ENCODE measurements around the gene MAX.
"Not testable (repeated sequence)": the region's sequence is repeated elsewhere in the genome, so short reads cannot be mapped to it uniquely, and the experiment has no call there.

The MAX gene

GRCh38 chr14:65100922-65101541 is 1.3 kb downstream of the MAX start:
- H3K9ac ChIP-seq (ENCODE audit: low read length), result no peak overlapping the region

GRCh38 chr14:65098586-65098985 is 3.7 kb downstream of the MAX start:
- peak overlapping the region; percentile 48 for H3K27ac ChIP-seq (ENCODE audit: low read depth, low read length)
- peaks cover 51% of the 10 kb centered on the region for H3K4me1 ChIP-seq (ENCODE audit: control insufficient read depth, insufficient read depth, low read length)
- peak overlapping the region; percentile 29 for H3K4me3 ChIP-seq (ENCODE audit: low read length)

More at GRCh38 chr14:65100922-65101541, 1.3 kb downstream of the MAX start:
- peaks cover 3% of the 10 kb centered on the region for H3K36me3 ChIP-seq (ENCODE audit: control insufficient read depth, insufficient read depth, low read length)
- H3K4me1 ChIP-seq (ENCODE audit: control insufficient read depth, insufficient read depth, low read length), result peaks cover 32% of the 10 kb centered on the region
- H3K27me3 ChIP-seq (ENCODE audit: control insufficient read depth, insufficient read depth, low read length), result no peaks in the 10 kb centered on the region
- no peak overlapping the region for H3K27ac ChIP-seq (ENCODE audit: low read depth, low read length)
- H3K4me3 ChIP-seq (ENCODE audit: low read length), result peak overlapping the region; percentile 47

GRCh38 chr14:65096323-65097089 is 5.8 kb downstream of the MAX start:
- peaks cover 51% of the 10 kb centered on the region for H3K4me1 ChIP-seq (ENCODE audit: control insufficient read depth, insufficient read depth, low read length)

More at GRCh38 chr14:65098586-65098985, 3.7 kb downstream of the MAX start:
- peaks cover 6% of the 10 kb centered on the region for H3K36me3 ChIP-seq (ENCODE audit: control insufficient read depth, insufficient read depth, low read length)
- H3K27me3 ChIP-seq (ENCODE audit: control insufficient read depth, insufficient read depth, low read length), result no peaks in the 10 kb centered on the region
- H3K9ac ChIP-seq (ENCODE audit: low read length), result no peak overlapping the region

GRCh38 chr14:65095633-65096205 is 6.6 kb downstream of the MAX start:
- no peaks in the 10 kb centered on the region for H3K27me3 ChIP-seq (ENCODE audit: control insufficient read depth, insufficient read depth, low read length)
- H3K27ac ChIP-seq (ENCODE audit: low read depth, low read length), result peak overlapping the region; percentile 85
- no peak overlapping the region for H3K9ac ChIP-seq (ENCODE audit: low read length)
- peaks cover 46% of the 10 kb centered on the region for H3K4me1 ChIP-seq (ENCODE audit: control insufficient read depth, insufficient read depth, low read length)
- no peak overlapping the region for H3K4me3 ChIP-seq (ENCODE audit: low read length)
- peaks cover 18% of the 10 kb centered on the region for H3K36me3 ChIP-seq (ENCODE audit: control insufficient read depth, insufficient read depth, low read length)

More at GRCh38 chr14:65096323-65097089, 5.8 kb downstream of the MAX start:
- Histone ChIP-seq H3K27me3 (ENCODE audit: control insufficient read depth, insufficient read depth, low read length) (no peaks in the 10 kb centered on the region), H3K36me3 (ENCODE audit: control insufficient read depth, insufficient read depth, low read length) (peaks cover 16% of the 10 kb centered on the region), H3K4me3 (ENCODE audit: low read length) (no peak overlapping the region), H3K9ac (ENCODE audit: low read length) (no peak overlapping the region), H3K27ac (ENCODE audit: low read depth, low read length) (peak overlapping the region; percentile 85)

GRCh38 chr14:65092349-65092748 is 10.0 kb downstream of the MAX start:
- peaks cover 26% of the 10 kb centered on the region for H3K36me3 ChIP-seq (ENCODE audit: control insufficient read depth, insufficient read depth, low read length)
- H3K4me3 ChIP-seq (ENCODE audit: low read length), result no peak overlapping the region
- no peaks in the 10 kb centered on the region for H3K27me3 ChIP-seq (ENCODE audit: control insufficient read depth, insufficient read depth, low read length)
- peaks cover 32% of the 10 kb centered on the region for H3K4me1 ChIP-seq (ENCODE audit: control insufficient read depth, insufficient read depth, low read length)
- no peak overlapping the region for H3K27ac ChIP-seq (ENCODE audit: low read depth, low read length)
- H3K9ac ChIP-seq (ENCODE audit: low read length), result no peak overlapping the region

- not testable (repeated sequence) for H3K27me3 ChIP-seq (ENCODE audit: control insufficient read depth, insufficient read depth, low read length); H3K9ac ChIP-seq (ENCODE audit: low read length); H3K4me1 ChIP-seq (ENCODE audit: control insufficient read depth, insufficient read depth, low read length); H3K27ac ChIP-seq (ENCODE audit: low read depth, low read length); H3K4me3 ChIP-seq (ENCODE audit: low read length)
- peaks cover 30% of the 10 kb centered on the region for H3K36me3 ChIP-seq (ENCODE audit: control insufficient read depth, insufficient read depth, low read length)
Observed at GRCh38 chr14:65087835-65088234, 14.5 kb downstream of the MAX start.

- not testable (repeated sequence) for H3K27me3 ChIP-seq (ENCODE audit: control insufficient read depth, insufficient read depth, low read length); H3K4me3 ChIP-seq (ENCODE audit: low read length); H3K4me1 ChIP-seq (ENCODE audit: control insufficient read depth, insufficient read depth, low read length); H3K9ac ChIP-seq (ENCODE audit: low read length); H3K27ac ChIP-seq (ENCODE audit: low read depth, low read length)
- peaks cover 28% of the 10 kb centered on the region for H3K36me3 ChIP-seq (ENCODE audit: control insufficient read depth, insufficient read depth, low read length)
Observed at GRCh38 chr14:65086686-65087085, 15.6 kb downstream of the MAX start.

- Histone ChIP-seq H3K4me1 (ENCODE audit: control insufficient read depth, insufficient read depth, low read length) (peaks cover 20% of the 10 kb centered on the region), H3K27ac (ENCODE audit: low read depth, low read length) (no peak overlapping the region), H3K4me3 (ENCODE audit: low read length) (no peak overlapping the region), H3K27me3 (ENCODE audit: control insufficient read depth, insufficient read depth, low read length) (no peaks in the 10 kb centered on the region), H3K9ac (ENCODE audit: low read length) (no peak overlapping the region), H3K36me3 (ENCODE audit: control insufficient read depth, insufficient read depth, low read length) (peaks cover 25% of the 10 kb centered on the region)
Observed at GRCh38 chr14:65084554-65085505, 17.5 kb downstream of the MAX start.

- H3K27me3 ChIP-seq (ENCODE audit: control insufficient read depth, insufficient read depth, low read length), result no peaks in the 10 kb centered on the region
- no peak overlapping the region for H3K27ac ChIP-seq (ENCODE audit: low read depth, low read length)
- no peak overlapping the region for H3K4me3 ChIP-seq (ENCODE audit: low read length)
- no peak overlapping the region for H3K9ac ChIP-seq (ENCODE audit: low read length)
- peaks cover 32% of the 10 kb centered on the region for H3K4me1 ChIP-seq (ENCODE audit: control insufficient read depth, insufficient read depth, low read length)
- H3K36me3 ChIP-seq (ENCODE audit: control insufficient read depth, insufficient read depth, low read length), result peaks cover 15% of the 10 kb centered on the region
Observed at GRCh38 chr14:65082930-65083329, 19.4 kb downstream of the MAX start.

- Histone ChIP-seq H3K4me3 (ENCODE audit: low read length) (peak overlapping the region; percentile 10), H3K27me3 (ENCODE audit: control insufficient read depth, insufficient read depth, low read length) (no peaks in the 10 kb centered on the region), H3K36me3 (ENCODE audit: control insufficient read depth, insufficient read depth, low read length) (peaks cover 19% of the 10 kb centered on the region), H3K4me1 (ENCODE audit: control insufficient read depth, insufficient read depth, low read length) (peaks cover 32% of the 10 kb centered on the region), H3K9ac (ENCODE audit: low read length) (no peak overlapping the region), H3K27ac (ENCODE audit: low read depth, low read length) (peak overlapping the region; percentile 75)
Observed at GRCh38 chr14:65080960-65081747, 21.2 kb downstream of the MAX start.

- Histone ChIP-seq H3K27me3 (ENCODE audit: control insufficient read depth, insufficient read depth, low read length) (no peaks in the 10 kb centered on the region), H3K36me3 (ENCODE audit: control insufficient read depth, insufficient read depth, low read length) (peaks cover 13% of the 10 kb centered on the region), H3K27ac (ENCODE audit: low read depth, low read length) (peak overlapping the region; percentile 75), H3K4me3 (ENCODE audit: low read length) (no peak overlapping the region), H3K9ac (ENCODE audit: low read length) (no peak overlapping the region), H3K4me1 (ENCODE audit: control insufficient read depth, insufficient read depth, low read length) (peaks cover 32% of the 10 kb centered on the region)
Observed at GRCh38 chr14:65079768-65080167, 22.5 kb downstream of the MAX start.

Data from rectal smooth muscle tissue (tissue), 1 donor.